Activated CD4-positive, alpha-beta T cell treated with anti-CD3 and anti-CD28 coated beads, Interleukin-2, amount 50 U/mL, for 1 hour (primary cell): ENCODE results near the gene ALDH18A1.
A peak's percentile ranks its signal among the peaks of the same experiment; 100 is the strongest.
"Not testable (repeated sequence)": the region's sequence is repeated elsewhere in the genome, so short reads cannot be mapped to it uniquely, and the experiment has no call there.

Experiments
- DNase-seq: peaks from one replicate; pipeline ENCODE4 v3.0.0-alpha.2; 2020

ALDH18A1 gene

DNA sequence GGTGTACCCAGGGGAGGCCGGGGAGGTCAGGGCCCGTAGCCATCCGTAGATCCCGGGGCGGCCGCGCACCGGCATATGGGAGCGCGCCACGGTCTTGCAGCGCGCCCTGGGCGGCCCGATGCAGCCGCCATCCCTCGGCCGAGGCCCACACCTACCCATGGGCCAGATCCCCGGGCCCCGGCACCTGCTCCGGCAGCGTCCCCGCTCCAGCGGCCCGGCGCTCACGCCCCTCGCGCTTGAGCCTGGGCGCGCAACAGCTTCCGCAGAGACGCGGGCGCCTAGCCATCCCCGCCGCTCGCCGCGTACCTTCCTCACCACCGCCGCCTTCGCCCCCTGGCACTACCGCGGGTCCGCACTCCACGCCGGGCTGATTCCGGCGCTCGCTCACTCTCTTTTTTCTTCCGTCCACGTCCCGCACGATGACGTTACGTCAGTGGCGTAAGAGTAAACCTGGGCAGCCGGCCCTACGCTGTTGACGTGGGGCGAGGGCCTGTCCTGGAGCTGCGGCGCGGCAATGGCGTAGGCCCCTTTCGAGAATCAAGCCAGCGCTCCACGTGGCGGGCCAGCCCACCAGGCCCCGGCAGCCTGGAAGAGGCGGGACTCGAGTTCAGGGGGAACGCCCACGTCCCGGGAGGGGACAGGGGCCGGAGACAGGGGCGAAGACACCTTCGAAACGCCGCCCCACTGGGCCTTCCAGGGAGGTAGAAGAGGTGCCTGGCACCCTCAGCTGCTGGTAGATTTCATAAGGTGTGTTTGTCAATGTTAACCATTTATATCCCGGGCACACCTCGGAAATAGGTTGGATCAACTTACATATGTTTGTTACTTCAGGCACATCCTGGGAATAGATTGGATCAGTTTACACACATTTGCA, at the start of gene ALDH18A1:
TSS of gene ALDH18A1 (minus strand) at position 421 of the 874 bp plus-strand sequence. CDS start 3,334 bp downstream, outside the sequence.
- peak; percentile 90 for DNase-seq

DNA sequence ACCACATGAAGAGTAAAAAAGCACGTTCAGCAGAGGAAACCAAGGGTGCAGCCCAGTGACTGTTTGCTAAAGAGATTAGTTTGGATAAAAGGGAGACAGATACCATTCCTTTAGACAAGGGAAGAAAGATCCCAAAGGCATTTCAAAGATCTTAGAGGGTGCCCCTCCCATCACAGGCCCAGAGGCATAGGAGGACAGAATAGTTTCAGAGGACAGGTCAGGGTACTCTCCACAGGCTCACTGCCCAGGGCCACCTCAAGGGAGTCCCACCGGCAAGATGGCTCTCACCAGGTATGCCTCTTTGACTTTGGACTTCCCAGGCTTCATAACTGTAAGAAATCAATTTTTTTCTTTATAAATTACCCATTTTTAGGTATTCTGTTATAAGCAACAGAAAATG, 41.9 kb upstream of the ALDH18A1 start:
- no peak for DNase-seq

DNA sequence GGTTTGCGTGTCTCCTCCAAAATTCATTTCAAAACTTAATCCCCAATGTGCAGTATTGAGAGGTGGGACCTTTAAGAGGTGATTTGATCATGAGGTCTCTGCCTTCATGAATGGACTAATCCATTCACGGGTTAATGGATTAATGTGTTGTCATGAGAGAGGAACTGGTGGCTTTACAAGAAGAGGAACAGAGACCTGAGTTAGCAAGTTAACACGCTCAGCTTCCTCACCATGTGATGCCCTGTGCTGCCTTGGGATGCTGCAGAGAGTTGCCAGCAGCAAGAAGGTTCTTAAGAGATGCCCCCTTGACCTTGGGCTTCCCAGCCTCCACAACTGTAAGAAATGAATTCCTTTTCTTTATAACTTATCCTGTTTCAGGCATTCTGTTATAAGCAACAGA, 40.9 kb upstream of the ALDH18A1 start:
- no peak for DNase-seq

DNA sequence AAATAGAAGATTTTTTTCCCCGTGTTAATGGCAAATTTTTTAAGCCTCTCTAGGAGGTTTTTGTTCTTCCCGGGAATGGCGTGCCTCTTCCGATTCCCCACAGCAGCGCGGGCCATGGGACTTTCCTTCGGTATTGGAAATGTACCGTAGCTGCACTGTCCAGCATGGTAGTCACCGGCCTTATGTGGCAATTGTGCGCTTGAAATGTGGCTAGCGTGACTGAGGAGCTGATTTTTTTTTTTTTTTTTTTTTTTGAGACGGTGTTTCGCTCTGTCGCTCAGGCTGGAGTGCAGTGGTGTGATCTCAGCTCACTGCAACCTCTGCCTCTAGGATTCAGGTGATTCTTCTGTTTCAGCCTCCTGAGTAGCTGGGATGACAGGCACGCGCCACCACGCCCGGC, 38.2 kb upstream of the ALDH18A1 start:
- DNase-seq, result no peak

DNA sequence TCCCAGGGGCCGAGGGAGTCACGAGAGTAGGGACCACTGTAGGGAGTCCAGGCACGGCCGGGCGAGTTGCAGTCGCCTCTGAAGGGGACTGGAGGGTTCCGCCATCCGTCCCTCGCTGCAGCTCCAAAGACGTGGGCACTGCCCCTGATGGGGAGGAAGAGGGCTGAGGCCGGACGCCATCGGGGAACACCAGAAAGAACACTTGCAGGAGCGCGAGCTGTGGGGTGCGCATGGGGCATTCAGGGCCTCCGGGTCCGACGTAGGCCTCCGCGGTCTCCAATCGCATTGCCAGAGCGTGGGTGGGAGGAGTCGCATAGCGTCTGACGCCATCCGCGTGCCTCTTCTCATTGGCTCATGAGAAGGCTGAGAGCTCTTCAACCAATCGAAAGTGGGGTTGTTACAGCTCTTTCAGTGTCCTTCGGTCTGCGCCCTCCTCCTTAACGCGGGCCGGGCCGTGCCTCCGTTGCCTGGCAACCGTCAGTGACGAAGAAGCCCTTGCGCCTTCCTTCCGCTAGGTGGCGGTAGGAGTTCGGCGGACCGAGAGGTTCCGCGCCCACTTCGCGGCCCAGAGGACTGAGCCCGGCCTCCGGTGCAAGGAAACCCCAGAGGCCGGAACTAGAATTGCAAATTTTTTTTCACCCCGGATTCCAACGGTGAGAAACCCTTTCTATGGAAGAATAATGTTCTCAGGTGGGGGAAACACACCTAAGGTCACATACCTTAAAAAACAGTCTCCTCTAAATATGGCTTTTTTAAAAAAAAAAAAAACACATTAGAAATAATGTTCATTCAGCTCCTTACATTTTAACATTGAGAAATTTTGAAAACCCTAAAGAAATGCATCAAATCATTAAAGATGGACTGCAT, 37.4 kb upstream of the ALDH18A1 start, which contains the start of gene TCTN3:
TSS of gene TCTN3 (minus strand) at position 260 of the 867 bp plus-strand sequence. CDS start at position 232, 28 bp downstream.
- DNase-seq, result peak; percentile 92

DNA sequence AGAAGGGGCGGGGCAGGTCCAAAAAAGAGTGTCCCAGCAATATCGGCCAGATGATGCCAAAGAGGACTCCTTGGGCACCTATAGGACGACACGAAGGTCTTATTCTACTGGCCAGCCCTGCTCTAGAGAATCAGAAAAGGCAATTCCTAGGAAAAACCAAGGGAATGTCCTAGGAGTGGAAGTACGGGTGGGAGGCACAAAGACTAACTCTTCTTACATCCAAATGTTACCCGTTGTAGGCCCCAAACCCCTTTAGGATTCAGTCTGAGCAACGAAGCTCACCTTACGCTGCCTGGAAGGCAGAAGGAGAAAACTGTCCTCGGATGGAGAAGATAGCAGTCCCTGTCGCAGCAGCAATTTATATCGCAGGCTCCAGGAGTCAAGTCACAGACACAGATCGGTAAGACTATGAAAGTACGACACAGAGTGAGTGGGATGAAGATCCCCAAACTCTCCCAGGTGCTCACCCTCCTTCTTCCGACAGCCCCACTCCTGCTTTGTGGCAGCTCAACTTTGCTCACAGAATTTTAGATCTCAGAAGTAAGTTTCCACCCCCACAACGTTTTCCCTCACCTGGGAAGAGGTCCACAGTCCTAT, 36.7 kb upstream of the ALDH18A1 start:
- DNase-seq, result no peak

DNA sequence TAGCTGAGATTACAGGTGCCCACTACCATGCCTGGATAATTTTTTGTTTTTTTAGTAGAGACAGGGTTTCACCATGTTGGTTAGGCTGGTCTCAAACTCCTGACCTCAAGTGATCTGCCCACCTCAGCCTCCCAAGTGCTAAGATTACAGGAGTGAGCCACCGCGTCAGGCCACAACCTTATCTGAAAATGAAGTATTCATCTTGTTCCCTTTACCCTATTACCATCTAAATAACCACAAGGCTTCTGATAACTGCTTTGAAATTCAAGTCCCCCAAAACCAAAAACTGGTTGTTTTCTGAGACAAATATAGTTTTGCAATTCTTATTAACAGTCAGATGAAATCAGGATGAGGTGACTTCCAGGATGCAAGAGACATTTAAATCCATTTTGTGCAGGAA, 34.8 kb upstream of the ALDH18A1 start:
- no peak for DNase-seq

DNA sequence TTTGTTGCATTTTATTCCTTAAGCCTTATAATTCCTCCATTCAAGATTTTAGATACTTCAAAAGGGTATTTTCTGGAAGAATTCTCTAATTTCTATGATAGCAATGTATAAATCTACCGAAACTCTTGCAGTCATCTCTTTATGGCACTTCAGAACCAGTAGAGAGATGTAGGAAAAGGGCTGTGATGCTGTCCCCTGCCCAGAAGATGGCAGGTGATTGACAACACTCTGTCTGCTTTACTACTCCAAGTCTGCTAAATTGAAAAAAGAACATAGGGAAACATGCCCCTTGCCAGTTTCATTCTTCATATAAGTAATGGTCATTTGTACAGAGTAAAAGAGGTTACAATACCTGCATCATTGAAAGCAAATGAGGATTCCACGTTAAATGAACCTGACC, 32.1 kb upstream of the ALDH18A1 start:
- DNase-seq, result no peak

DNA sequence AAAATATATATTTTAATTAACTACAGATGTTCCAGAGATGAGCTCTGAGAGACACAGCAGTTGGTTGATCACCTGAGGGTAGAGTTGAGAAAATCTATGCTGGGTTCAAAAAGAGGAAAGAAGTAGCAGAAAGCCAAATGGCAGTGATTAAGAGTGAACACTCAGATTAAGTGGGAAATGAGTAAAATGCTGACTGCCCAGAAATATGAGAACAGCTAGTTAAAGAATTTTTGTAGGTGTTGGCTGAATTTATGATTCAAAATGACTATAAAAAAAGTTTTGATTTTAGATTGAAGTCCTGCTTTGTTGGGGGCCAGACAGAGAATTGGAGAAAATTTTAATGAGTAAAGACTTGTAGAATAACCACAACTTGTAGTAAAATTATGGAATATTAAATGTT, 27.5 kb upstream of the ALDH18A1 start:
- no peak for DNase-seq

DNA sequence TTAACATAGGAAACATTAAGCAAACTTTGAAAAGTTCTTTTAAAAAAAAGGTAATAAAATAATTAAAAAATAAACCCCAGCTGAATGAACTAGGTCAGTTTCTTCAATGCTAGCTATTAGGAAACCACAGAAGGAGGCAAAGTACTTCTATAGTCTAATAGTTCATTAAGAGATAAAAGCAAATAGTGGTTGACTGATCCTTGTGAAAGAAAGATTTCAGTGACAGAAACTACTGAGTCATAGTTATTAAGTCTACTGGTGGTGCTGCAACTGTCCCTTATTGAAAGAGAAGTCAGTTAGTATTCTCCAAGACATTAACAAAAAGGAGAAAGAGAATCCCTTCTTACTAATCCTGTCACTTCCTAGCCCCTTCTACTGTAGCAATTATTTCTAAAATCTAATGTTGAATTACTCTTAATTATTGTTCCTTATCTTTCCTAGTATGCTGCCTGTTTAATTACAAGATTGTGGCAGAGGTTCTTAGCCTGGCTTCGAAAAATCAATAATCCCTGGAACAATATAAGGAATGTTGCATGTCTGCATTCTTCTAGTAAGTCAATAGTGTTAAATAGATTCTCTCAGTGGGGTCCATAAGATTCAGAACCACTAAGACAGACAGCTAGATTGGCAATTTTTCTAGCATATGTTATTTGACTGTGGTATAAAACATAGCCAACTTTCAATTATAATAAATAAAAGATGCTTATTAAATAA, 19.0 kb upstream of the ALDH18A1 start:
- no peak for DNase-seq

DNA sequence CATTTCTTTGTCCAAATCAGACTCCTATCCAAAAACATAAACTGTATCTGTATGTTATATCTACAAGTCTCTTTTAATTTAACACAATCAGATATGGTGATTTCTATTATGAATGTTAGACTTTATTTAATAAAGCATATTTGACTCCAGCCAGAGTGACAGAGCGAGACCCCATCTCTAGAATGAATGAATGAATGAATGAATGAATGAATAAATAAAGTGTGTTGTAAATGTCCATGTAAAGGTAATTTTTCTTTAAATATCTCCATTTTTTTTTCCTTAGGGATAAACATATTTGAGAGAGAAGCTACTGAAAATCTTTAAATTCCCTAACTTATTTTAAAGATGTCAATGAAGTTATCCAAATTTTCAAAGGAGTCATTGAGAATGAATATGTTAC, 18.1 kb upstream of the ALDH18A1 start:
- no peak for DNase-seq

DNA sequence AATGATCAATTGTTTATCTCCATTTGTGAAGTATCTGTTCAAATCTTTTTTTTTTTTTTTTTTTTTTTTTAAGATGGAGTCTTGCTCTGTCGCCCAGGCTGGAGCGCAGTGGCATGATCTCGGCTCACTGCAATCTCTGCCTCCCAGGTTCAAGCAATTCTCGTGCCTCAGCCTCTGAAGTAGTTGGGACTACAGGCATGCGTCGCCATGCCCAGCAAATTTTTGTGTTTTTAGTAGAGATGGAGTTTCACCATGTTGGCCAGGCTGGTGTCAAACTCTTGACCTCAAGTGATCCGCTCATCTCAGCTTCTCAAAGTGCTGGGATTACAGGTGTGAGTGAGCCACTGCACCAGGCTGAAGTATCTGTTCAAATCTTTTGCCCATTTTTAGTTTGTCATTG, 16.1 kb upstream of the ALDH18A1 start:
- DNase-seq, result not testable (repeated sequence)

DNA sequence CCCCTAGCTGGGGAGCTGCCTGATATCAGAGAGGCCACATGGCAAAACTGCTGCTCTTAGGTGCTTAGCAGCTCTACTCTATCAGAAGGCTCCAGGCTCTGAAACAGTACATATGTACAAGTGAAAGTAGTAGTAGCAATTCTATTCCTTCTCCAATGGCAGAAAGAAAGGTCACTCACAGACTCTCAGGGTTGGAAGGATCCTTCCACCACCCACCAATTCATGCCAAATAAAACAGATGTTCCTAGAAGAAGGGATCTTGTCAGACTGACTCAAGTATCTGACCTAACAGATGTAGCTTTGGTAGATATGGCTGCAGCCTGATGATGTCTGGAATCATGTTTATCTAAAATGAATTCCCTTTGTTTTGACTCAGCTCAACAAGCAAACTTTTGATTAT, 8.0 kb upstream of the ALDH18A1 start:
- no peak for DNase-seq

DNA sequence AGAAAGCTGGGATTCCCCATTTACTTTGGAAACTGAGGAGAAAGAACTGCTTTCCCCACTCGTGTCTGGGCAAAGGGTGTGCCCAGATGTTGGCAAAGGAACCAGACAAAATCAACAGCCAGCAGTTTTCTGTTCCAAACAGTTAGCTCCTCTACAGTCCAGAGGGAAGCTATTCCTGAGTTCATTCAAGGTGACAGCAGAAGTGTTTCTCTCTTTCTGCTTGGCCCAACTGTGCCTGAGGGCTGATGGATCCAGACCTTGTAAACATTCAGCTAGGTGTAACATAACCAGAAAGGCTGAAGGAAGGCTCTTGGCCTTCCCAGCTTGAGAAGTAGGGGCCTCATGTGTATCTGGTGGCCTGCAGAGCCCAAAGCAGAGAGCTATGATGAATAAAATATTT, 7.0 kb upstream of the ALDH18A1 start:
- DNase-seq, result no peak

DNA sequence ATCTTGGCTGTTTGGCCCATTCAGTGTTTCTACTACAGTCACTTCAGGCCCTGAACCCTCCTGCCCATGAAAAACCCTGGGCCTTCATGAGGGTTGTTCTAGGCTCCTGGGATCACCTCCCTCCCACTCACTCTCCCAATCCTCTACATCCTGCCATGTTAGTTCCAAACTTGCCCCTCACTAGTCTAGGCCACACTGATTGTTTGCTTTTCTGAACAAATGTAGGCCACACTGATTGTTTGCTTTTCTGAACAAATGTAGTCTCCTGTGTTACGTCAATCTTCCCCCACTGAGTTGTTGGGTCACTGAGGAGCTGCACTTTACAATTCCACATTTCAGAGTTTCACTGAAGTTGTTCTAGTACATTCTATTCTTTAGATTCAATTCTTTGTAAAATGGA, 5.3 kb upstream of the ALDH18A1 start:
- DNase-seq, result no peak

DNA sequence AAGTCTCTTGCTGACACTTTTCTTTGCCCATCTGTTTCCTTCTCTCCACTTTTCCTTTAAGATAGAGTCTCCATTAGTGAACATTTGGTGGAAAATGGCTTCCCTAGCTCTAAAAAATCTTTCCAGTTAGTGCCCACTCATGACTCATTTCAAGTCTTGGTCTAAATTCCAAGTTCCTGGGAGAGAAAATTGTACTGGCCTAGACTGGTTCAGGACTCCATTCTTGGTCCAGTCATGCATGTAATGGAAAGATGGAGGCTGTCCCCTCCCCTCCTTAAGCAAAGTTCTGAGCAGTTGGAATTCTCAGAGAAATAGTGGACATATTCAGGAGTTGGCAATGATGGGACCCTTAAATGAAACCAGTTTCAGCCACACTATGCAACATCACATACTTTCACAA, 3.8 kb upstream of the ALDH18A1 start:
- no peak for DNase-seq

DNA sequence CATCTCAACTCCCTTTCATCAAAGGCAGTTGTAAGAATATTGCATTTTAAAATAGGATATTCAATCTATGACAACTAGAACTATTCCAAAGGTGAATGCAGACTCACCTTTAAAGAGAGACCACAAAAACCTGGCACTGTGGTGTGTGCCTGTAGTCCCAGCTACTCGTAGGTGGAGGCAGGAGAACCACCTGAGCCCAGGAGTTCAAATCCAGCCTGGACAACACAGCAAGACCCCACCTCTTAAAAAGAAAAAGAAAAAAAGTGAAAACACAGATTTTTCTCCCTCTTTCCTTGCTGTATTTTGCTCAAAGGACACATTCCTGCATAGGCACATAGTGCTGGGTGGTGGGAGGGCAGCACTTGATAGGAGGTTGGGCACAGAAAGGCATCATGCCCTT, 739 bp upstream of the ALDH18A1 start:
- DNase-seq, result no peak

DNA sequence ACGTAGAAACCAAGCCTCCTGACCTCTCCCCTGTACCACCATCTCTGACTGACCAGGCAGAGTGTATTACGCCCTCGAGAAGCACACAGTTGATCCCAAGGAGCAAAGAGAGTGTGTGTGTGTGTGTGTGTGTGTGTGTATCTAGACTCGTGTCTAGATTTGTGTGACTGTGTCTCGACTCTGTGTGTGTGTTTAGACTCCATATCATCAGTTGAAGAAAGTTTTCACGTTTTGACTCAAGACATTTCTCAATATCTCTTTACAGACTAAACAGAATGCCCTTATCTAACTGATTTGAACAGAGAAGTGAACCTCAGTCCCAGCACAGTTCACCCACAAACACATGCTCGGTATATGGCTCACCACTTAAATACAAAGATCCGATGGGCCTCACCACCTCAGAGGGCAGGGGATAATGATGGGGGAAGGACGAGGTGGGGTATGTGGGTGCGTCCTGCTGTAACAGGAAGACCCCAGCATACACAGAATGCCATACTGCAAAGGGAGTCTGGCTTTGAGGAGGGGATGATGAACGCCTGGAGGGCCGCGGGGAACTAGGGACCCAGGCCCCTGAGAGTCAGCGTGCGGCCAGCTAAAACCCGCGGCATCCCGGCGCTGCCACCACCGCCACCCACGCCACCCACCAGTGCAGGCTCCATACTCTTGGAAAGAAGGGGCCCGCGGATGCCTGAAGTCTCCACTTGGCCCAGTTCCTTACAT, 780 bp downstream of the ALDH18A1 start:
- DNase-seq, result no peak

DNA sequence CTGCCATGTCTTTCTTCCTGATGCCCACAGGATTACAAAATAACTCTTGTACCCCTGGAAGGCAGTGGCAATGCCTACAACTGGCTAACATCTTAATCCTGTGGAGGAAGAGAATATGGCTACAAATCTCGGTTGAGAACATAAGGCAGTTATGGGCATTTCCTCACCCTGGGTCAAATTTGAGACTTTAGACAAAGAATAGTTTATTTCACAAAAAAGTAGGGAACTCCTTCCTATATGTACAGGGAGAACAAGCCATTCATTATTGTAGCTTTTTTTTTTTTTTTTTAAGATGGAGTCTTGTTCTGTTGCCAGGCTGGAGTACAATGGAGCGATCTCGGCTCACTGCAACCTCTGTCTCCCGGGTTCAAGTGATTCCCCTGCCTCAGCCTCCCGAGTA, 2.6 kb downstream of the ALDH18A1 start:
- no peak for DNase-seq

DNA sequence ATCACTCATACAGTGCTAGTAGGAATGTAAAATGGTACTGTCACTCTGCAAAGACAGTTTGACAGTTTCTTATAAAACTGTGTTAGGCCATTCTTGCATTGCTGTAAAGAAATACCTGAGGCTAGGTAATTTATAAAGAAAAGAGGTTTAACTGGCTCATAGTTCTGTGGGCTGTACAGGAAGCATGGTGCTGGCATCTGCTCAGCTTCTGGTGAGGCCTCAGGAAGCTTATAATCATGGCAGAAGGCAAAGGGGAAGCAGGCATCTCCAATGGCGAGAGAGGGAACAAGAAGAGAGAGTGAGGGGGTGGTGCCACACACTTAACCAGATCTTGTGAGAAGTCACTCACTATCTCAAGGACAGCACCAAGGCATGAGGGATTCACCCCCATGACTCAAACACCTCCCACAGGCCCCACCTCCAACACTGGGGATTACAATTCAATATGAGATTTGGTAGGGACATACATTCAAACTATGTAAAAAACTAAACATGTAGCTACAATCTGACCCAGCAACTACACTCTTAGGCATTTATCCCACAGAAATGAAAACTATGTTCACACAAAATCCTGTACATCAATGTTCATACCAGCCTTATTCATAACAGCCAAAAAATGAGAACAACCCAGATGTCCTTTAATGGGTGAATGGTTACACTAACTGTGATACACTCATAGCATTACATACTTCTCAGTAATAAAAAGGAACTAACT, 5.0 kb downstream of the ALDH18A1 start:
- DNase-seq, result no peak

DNA sequence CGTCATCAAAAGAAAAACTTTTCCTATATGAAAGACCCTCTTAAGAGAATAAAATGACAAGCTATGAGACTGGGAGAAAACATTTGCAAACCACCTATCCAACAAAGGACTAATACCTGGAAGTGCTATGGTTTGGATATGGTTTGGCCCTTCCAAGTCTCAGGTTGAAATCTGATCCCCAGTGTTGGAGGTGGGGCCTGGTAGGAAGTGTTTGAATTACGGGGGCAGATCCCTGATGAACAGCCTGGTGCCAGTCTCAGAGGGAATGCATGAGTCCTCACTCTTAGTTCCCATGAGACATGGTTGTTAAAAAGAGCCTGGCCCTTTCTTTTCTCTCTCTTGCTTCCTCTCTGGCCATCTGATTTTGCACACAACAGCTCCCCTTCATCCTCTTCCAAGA, 6.3 kb downstream of the ALDH18A1 start:
- no peak for DNase-seq
